Umbilical cord (tissue), 2 donors: ENCODE measurements around the gene ARID1B. TPM values are rescaled to one million over a fixed set of nuclear protein-coding genes. Genes with fewer than 3 reads are reported as not detected.

ENCODE experiments used
- DNase-seq: peaks from one replicate; pipeline ENCODE4 v3.0.0-alpha.2; 2015; ENCODE audit warnings: low spot score
- total RNA-seq: library from RNA; depleted of rRNA; stranded (reverse); fragments of >200 nt; gene quantifications from one replicate; pipeline ENCODE4 v1.2.3, GENCODE V29; 2014; ENCODE audit warnings: low replicate concordance; ENCODE audit not compliant: insufficient read depth

Gene ARID1B
- total RNA-seq, 1 donor from 2014 or later, result 102 TPM

- no peak for DNase-seq
Observed at GRCh38 chr6:157238346-157238745, 461.2 kb downstream of the ARID1B start.

DNA sequence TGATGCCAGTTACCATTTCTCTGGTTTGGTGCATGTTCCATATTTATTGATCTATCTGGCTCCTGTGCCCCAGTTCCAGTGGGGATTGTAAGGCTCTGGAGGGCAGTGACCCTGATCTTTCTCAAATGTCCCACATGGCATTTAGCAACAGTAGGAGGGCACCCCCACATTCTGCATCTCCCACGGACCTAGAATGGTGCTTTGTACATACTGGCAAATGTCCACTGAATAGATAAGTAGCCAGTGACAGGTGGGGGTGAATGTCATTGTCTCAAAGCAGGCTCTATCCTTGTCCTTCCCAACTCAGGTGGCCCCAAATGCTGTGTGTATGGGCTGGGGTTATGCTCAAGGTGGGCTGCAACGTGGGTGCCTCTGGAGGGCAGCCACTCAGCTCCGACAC, 462.0 kb downstream of the ARID1B start:
- DNase-seq, result no peak

- DNase-seq, result no peak
Observed at GRCh38 chr6:157239671-157240058, 462.5 kb downstream of the ARID1B start.

- peak; percentile 74 for DNase-seq
Observed at GRCh38 chr6:157240059-157240959, 463.1 kb downstream of the ARID1B start.

GRCh38 chr6:157240960-157241311, 463.8 kb downstream of the ARID1B start:
- no peak for DNase-seq

- no peak for DNase-seq
Observed at GRCh38 chr6:157242791-157243190, 465.6 kb downstream of the ARID1B start.

GRCh38 chr6:157244175-157244574, 467.0 kb downstream of the ARID1B start:
- DNase-seq, result no peak

- DNase-seq, result peak; percentile 78
Observed at GRCh38 chr6:157244780-157245179, 467.6 kb downstream of the ARID1B start.

GRCh38 chr6:157245436-157245835, 468.3 kb downstream of the ARID1B start:
- DNase-seq, result no peak

DNA sequence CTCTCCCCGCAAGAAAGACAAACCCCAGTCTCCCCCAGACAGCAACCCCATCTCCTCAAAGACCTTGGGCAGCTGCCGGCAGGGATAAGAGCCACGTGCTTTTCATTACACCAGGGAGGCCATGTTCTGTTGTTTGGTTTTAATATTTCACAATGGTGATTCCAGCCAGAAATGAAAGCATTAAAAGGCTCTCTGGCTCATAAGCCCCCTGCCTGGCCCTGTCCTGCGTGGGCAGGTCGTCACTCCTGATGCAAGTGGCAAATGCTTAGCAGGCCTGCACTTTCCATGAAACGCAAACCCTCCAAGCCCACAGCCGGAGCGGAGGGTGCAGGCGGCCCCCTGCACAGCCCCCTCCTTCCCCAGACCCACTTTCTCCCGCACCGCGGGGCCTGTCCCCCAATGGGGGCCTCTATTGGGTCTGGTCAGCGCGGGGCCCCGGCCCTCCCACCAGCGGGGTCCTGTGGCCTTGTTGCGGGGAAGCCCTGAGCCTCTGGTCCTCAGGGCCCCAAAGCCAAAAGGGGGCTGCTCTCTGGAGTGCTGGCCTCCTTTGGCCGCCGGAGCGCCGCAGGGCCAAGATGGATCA, 469.0 kb downstream of the ARID1B start:
- DNase-seq, result peak; percentile 54

DNA sequence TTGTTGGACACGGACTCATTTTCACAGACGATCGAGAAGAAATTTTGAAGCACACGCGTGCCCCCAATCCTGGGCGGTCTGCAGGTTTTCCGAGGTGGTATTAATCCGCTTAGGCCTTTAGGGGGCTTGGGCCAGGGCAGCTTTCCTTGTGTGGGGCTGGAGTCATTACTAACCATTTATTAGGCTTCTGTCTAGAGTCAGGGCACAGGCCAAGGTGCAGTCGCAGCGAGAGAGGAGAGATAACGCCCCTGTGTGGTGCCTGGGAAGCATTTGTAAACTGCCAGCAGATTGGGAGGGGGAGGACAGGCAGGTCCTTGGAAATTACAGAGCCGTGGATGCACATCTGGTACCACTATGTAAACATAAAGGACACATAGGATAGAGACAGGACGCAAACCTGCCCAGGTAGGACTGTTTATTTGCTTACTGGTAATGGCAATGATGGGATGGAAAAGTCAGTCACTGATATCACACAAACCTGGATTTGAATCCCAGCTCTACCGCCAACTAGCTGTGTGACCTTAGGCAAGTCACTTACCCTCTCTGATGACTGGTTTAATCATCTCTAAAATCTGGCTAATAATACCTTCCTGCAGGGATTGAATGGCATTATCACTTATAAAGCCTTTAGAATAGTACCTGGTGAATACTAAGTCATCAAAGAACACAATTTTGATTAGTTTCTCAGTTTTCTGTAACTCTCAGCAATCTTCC, 469.8 kb downstream of the ARID1B start:
- no peak for DNase-seq

DNA sequence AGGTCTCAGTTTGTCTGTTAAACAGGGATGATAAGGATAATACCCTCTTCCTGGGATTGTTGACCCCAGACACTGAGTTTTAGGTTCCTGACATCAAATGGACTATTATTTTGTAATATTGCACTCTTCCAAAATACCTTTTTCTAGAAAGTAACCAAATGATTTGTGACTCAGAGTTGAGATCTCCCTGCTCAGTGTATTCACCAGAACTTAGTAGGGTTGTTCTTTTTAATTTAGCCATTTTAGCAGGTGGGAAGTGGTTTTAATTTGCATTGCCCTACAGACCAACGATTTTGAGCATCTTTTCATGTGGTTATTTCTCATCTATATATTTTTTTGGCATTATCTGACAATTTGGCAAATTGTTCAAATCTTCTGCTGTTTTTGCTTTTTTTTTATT, 471.1 kb downstream of the ARID1B start:
- no peak for DNase-seq

- no peak for DNase-seq
Observed at GRCh38 chr6:157249826-157250225, 472.6 kb downstream of the ARID1B start.

- DNase-seq, result no peak
Observed at GRCh38 chr6:157251586-157252247, 474.5 kb downstream of the ARID1B start.

GRCh38 chr6:157253017-157253416, 475.8 kb downstream of the ARID1B start:
- DNase-seq, result no peak

DNA sequence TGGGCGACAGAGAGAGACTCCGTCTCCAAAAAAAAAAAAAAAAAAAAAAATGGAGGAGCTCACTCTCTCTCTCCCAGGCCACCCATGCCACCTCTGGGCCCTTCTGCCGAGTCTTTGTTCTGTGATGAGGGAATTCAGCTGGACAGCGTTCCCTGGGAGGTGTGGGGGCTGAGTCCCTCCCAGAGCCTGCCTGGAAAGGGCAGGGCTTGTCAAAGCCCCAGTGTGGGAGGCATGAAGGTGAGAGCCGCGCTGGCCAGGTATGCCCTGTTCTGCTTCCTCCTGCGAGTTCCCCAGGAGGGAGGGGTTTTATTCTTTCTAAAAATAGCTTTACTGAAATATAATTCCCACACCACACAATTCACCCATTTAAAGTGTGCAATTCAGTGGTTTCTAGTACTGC, 476.5 kb downstream of the ARID1B start:
- DNase-seq, result no peak

GRCh38 chr6:157254538-157254937, 477.4 kb downstream of the ARID1B start:
- DNase-seq, result no peak

DNA sequence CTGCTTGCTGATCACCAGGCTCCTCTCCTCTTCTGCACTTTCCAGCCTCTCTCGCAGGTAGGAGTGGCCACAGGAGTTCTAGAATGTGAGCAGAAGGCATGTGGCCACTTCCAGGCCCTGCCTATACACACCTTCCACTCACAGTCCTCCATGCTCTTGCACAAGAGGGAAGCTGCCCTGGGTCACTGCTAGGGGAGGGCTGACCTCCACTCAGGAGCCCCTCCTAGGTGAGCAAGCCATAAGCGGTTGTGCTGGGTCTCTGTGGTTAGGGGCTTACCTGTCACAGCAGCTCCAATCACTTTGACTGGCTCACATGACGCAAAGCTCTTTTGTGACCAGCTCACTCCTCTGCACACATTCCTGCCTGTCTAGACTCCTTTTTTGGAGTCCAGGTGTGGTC, 477.9 kb downstream of the ARID1B start:
- DNase-seq, result no peak

DNA sequence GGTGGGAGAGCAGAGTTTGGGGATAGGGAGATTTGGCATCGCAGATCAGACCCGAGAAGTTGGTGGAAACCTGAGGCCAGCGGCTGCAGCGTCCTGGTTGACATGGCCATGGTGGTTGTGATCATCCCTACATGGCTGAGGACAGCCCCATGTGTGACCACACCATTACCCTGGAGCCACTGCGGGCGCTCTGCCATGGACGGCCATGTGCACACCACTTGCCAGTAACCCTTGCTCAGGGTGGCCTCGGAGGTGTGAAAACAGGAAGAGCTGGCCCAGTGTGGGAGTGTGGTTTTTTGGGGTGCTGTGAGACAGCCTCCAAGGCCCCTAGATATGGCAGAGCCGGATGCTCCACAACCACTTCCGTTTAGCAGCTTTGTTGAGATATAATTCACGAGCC, 481.7 kb downstream of the ARID1B start:
- no peak for DNase-seq

DNA sequence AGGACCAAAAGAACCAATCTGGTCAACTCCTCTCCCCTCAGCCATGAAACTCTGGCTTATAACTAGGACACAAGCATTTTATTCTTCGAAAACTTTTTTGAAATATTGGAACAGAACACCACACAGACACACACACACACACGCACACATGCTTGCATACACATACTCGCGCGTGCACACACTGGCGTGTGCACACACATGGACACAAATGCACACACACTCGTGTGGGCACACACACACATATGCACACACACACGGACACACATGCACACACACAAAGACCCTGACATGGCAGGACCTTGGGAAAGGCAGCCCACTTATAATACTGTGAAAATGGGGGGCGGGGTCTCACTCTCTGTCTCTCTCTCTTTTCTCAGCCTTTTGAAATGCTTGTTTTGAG, 482.3 kb downstream of the ARID1B start:
- DNase-seq, result no peak
